ENCODE measurements around the gene TMEM267.

DNA sequence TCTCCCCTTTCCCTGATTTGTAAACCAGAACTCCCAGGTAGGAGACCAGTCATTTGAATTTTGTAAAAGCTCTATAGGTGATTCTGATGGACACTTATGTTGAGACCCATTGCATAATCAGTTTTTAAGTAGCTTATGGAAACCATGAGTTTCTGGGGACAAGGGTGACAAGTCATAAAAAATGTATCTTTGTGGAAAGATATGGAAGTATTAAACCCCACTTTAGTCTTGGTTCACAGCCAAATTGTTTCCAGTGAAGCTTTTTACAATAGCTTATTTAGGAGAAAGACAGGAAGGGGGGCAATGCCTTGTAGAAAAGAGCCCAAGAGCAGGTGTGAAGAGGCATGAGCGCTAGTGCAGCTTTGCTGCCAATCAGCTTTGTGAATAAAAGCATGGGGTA is 71.0 kb downstream of the TMEM267 start:
- TF ChIP-seq, protein P1, sequence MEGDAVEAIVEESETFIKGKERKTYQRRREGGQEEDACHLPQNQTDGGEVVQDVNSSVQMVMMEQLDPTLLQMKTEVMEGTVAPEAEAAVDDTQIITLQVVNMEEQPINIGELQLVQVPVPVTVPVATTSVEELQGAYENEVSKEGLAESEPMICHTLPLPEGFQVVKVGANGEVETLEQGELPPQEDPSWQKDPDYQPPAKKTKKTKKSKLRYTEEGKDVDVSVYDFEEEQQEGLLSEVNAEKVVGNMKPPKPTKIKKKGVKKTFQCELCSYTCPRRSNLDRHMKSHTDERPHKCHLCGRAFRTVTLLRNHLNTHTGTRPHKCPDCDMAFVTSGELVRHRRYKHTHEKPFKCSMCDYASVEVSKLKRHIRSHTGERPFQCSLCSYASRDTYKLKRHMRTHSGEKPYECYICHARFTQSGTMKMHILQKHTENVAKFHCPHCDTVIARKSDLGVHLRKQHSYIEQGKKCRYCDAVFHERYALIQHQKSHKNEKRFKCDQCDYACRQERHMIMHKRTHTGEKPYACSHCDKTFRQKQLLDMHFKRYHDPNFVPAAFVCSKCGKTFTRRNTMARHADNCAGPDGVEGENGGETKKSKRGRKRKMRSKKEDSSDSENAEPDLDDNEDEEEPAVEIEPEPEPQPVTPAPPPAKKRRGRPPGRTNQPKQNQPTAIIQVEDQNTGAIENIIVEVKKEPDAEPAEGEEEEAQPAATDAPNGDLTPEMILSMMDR (conservative IDR thresholded peaks at IDR 0.05; ENCODE audit: low read length), result no peak
- no peak for TF ChIP-seq EZH2phosphoT487 (IDR thresholded peaks at IDR 0.05; ENCODE audit: borderline replicate concordance, low read depth, low read length)
